ENCODE measurements around the gene KCNAB1. TPM values are rescaled to one million over a fixed set of nuclear protein-coding genes. Genes with fewer than 3 reads are reported as not detected.

The KCNAB1 gene
- total RNA-seq, 4 donors from 2014 or later: 0.38 to 1.5 (median 0.49) TPM

DNA sequence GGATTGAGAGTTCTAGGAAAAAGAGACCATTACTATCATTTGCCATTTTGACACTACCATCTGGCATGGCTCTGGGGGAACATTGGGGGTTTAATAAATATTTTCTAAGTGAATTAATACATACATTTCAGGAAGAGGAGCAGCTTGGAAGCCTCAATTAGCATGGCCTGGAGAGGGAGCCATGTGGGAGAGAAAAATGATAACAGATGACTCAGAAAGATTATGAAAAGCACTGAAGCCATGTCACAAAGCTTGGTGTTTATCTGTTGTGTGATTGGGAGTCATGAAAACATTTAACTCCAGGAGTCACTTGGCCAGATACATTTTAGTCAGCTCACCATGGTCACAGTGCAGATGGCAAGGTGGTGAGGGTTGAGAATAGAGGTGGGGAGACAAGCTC, 313.5 kb downstream of the KCNAB1 start:
- no peak overlapping the region for H3K27ac ChIP-seq
- peaks cover 4% of the 10 kb centered on the region for H3K4me1 ChIP-seq
- TF ChIP-seq POLR2AphosphoS5 (IDR thresholded peaks at IDR 0.05): no peak
- TF ChIP-seq EP300 (IDR thresholded peaks at IDR 0.05): no peak
- TF ChIP-seq POLR2A (IDR thresholded peaks at IDR 0.05): no peak
- TF ChIP-seq, protein P1, sequence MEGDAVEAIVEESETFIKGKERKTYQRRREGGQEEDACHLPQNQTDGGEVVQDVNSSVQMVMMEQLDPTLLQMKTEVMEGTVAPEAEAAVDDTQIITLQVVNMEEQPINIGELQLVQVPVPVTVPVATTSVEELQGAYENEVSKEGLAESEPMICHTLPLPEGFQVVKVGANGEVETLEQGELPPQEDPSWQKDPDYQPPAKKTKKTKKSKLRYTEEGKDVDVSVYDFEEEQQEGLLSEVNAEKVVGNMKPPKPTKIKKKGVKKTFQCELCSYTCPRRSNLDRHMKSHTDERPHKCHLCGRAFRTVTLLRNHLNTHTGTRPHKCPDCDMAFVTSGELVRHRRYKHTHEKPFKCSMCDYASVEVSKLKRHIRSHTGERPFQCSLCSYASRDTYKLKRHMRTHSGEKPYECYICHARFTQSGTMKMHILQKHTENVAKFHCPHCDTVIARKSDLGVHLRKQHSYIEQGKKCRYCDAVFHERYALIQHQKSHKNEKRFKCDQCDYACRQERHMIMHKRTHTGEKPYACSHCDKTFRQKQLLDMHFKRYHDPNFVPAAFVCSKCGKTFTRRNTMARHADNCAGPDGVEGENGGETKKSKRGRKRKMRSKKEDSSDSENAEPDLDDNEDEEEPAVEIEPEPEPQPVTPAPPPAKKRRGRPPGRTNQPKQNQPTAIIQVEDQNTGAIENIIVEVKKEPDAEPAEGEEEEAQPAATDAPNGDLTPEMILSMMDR (IDR thresholded peaks at IDR 0.05): no peak
- no peaks in the 10 kb centered on the region for H3K36me3 ChIP-seq
- no peaks in the 10 kb centered on the region for H3K27me3 ChIP-seq
- no peaks in the 10 kb centered on the region for H3K9me3 ChIP-seq
- no peak for DNase-seq (ENCODE audit: low spot score in 2 of 2)
- no peak overlapping the region for H3K4me3 ChIP-seq

DNA sequence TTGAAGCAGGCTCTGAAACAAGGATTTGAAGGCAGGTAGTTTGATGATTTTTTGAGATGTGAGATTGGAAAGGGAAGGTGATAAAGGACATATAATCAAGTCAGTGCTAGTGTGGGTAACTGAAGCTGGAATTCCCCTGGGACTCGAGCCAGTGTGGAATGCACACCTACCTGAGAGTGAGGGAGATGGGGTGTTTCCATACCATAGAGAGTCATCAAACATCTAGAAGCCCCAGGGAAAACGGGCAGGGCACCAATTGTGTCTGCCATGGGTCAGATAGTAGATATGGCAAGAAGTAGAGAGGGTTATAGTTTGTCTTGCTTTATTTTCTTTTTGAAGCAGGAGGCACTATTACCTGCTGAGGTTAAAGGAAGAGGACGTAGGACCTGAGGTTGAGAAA, 314.5 kb downstream of the KCNAB1 start:
- TF ChIP-seq EP300 (IDR thresholded peaks at IDR 0.05) (no peak), POLR2A (IDR thresholded peaks at IDR 0.05) (no peak), POLR2AphosphoS5 (IDR thresholded peaks at IDR 0.05) (no peak)
- TF ChIP-seq, protein P1 (IDR thresholded peaks at IDR 0.05): no peak
- Histone ChIP-seq H3K9me3 (no peaks in the 10 kb centered on the region), H3K27ac (no peak overlapping the region), H3K27me3 (no peaks in the 10 kb centered on the region), H3K4me1 (peaks cover 4% of the 10 kb centered on the region), H3K36me3 (no peaks in the 10 kb centered on the region), H3K4me3 (no peak overlapping the region)
- 47% methylated on average over 3 of the region's 3 CpGs for WGBS
- no peak for DNase-seq (ENCODE audit: low spot score in 2 of 2)

- Histone ChIP-seq H3K27me3 (no peaks in the 10 kb centered on the region), H3K4me3 (no peak overlapping the region), H3K27ac (no peak overlapping the region), H3K4me1 (no peaks in the 10 kb centered on the region), H3K9me3 (no peaks in the 10 kb centered on the region), H3K36me3 (no peaks in the 10 kb centered on the region)
- TF ChIP-seq EP300 (IDR thresholded peaks at IDR 0.05): no peak
- TF ChIP-seq POLR2AphosphoS5 (IDR thresholded peaks at IDR 0.05): no peak
- TF ChIP-seq POLR2A (IDR thresholded peaks at IDR 0.05): no peak
- TF ChIP-seq, protein P1 (IDR thresholded peaks at IDR 0.05): no peak
- WGBS: 90% methylated on average over 5 of the region's 5 CpGs
- DNase-seq (ENCODE audit: low spot score in 2 of 2): no peak
Observed at GRCh38 chr3:156443079-156443478, 322.7 kb downstream of the KCNAB1 start.

GRCh38 chr3:156445117-156446090, 325.0 kb downstream of the KCNAB1 start:
- Histone ChIP-seq H3K36me3 (no peaks in the 10 kb centered on the region), H3K27ac (no peak overlapping the region), H3K9me3 (no peaks in the 10 kb centered on the region), H3K4me1 (no peaks in the 10 kb centered on the region), H3K27me3 (no peaks in the 10 kb centered on the region), H3K4me3 (no peak overlapping the region)
- TF ChIP-seq EP300 (IDR thresholded peaks at IDR 0.05): no peak
- TF ChIP-seq, protein P1 (IDR thresholded peaks at IDR 0.05): no peak
- TF ChIP-seq POLR2AphosphoS5 (IDR thresholded peaks at IDR 0.05): no peak
- TF ChIP-seq POLR2A (IDR thresholded peaks at IDR 0.05): no peak
- no peak for DNase-seq (ENCODE audit: low spot score in 2 of 2)
- WGBS: 83% methylated on average over 10 of the region's 10 CpGs

- TF ChIP-seq, protein P1 (IDR thresholded peaks at IDR 0.05): peak in 1 of 2 donors; percentile 18
- no peak for TF ChIP-seq POLR2AphosphoS5 (IDR thresholded peaks at IDR 0.05)
- no peak for TF ChIP-seq EP300 (IDR thresholded peaks at IDR 0.05)
- TF ChIP-seq POLR2A (IDR thresholded peaks at IDR 0.05): no peak
- H3K4me3 ChIP-seq: no peak overlapping the region
- WGBS: 71% methylated on average over 1 of the region's 1 CpG
- H3K27me3 ChIP-seq: no peaks in the 10 kb centered on the region
- no peaks in the 10 kb centered on the region for H3K4me1 ChIP-seq
- no peaks in the 10 kb centered on the region for H3K36me3 ChIP-seq
- H3K27ac ChIP-seq: no peak overlapping the region
- H3K9me3 ChIP-seq: no peaks in the 10 kb centered on the region
- no peak for DNase-seq (ENCODE audit: low spot score in 2 of 2)
Observed at GRCh38 chr3:156448300-156448699, 327.9 kb downstream of the KCNAB1 start.

Measured in suprapubic skin (tissue), 4 donors.